ENCODE measurements around the gene SVEP1. TPM values are rescaled to one million over a fixed set of nuclear protein-coding genes. Genes with fewer than 3 reads are reported as not detected.

SVEP1 gene
- total and polyA plus RNA-seq, 4 experiments from 2014 or later, result not detected

GRCh38 chr9:110351009-110351467 is 228.5 kb downstream of the SVEP1 start:
- no peaks in the 10 kb centered on the region for H3K9me3 ChIP-seq (ENCODE audit: control insufficient read depth in 1 of 2, low read length in 2 of 2)
- H3K4me3 ChIP-seq (ENCODE audit: low read length in 2 of 2), result no peak overlapping the region
- intact Hi-C loops (cut with micrococcal nuclease), result no loop called here
- H3K27ac ChIP-seq (ENCODE audit: low read depth, low read length), result no peak overlapping the region
- Mint-ChIP-seq H3K27me3 (peaks cover 0 to 2% of the 10 kb centered on the region in 2 donors), H3K36me3 (no peaks in the 10 kb centered on the region), H3K27ac (no peak overlapping the region), H3K4me1 (peaks cover 0 to 1% (median 0%) of the 10 kb centered on the region in 4 donors), H3K4me3 (no peak overlapping the region), H3K9me3 (peaks cover 0 to 2% (median 0%) of the 10 kb centered on the region in 8 donors)
- no peak for DNase-seq
- POLR2A ChIA-PET (ENCODE audit: partially characterized antibody), result no interaction called here
- H3K4me1 ChIP-seq (ENCODE audit: insufficient read depth, low read length), result no peaks in the 10 kb centered on the region
- H3K36me3 ChIP-seq (ENCODE audit: insufficient read depth, low read length), result no peaks in the 10 kb centered on the region
- no peaks in the 10 kb centered on the region for H3K27me3 ChIP-seq (ENCODE audit: insufficient read depth, low read length)
- CTCF ChIA-PET (ENCODE audit: partially characterized antibody), result no interaction called here

DNA sequence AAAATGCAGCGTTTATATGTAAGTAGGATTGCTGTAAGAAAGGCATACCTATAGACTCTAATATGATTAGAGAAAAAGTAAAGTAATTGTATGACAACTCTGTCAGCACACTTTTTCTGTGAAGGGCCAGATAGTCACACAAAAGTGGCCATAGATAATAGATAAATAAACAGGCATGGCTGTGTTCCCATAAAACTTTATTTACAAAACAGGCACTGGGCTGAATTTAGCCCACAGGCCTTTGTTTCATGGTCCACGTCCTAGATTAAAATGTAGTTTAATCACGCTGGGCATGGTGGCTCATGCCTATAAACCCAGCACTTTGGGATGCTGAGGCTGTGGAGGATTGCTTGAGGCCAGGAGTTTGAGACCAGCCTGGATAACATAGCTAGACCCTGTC is 233.2 kb downstream of the SVEP1 start:
- no peaks in the 10 kb centered on the region for H3K36me3 Mint-ChIP-seq
- H3K27me3 Mint-ChIP-seq, result peaks cover 2 to 4% of the 10 kb centered on the region in 2 donors
- Histone ChIP-seq H3K9me3 (ENCODE audit: control insufficient read depth in 1 of 2, low read length in 2 of 2) (no peaks in the 10 kb centered on the region), H3K27ac (ENCODE audit: low read depth, low read length) (no peak overlapping the region), H3K27me3 (ENCODE audit: insufficient read depth, low read length) (no peaks in the 10 kb centered on the region), H3K4me1 (ENCODE audit: insufficient read depth, low read length) (no peaks in the 10 kb centered on the region), H3K4me3 (ENCODE audit: low read length in 2 of 2) (no peak overlapping the region), H3K36me3 (ENCODE audit: insufficient read depth, low read length) (no peaks in the 10 kb centered on the region)
- intact Hi-C loops (cut with micrococcal nuclease), result no loop called here
- no peak overlapping the region for H3K27ac Mint-ChIP-seq
- ChIA-PET POLR2A (ENCODE audit: partially characterized antibody) (no interaction called here), CTCF (ENCODE audit: partially characterized antibody) (no interaction called here)
- H3K4me1 Mint-ChIP-seq, result no peaks in the 10 kb centered on the region
- peaks cover 0 to 2% (median 0%) of the 10 kb centered on the region in 8 donors for H3K9me3 Mint-ChIP-seq
- H3K4me3 Mint-ChIP-seq, result no peak overlapping the region
- no peak for DNase-seq

DNA sequence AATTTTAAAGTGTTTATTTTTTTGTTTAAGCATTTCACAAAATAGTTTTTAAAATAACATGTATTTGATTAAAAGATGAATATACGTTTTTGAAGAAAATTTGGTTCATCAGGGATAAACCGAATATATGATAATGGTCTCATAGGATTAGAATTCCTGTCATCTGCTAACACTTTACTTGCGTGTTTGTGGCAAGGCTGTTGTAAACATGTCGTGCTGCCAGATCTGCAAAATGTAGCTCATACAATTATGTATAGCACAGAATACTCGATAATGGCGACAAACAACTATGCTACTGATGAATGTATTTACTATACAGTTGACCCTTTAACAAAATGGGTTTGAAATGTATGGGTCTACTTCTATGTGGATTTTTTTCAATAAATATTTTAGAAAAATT is 234.7 kb downstream of the SVEP1 start:
- H3K27ac Mint-ChIP-seq, result no peak overlapping the region
- H3K27ac ChIP-seq (ENCODE audit: low read depth, low read length), result no peak overlapping the region
- H3K9me3 ChIP-seq (ENCODE audit: control insufficient read depth in 1 of 2, low read length in 2 of 2), result no peaks in the 10 kb centered on the region
- ChIA-PET CTCF (ENCODE audit: partially characterized antibody) (no interaction called here), POLR2A (ENCODE audit: partially characterized antibody) (no interaction called here)
- H3K27me3 ChIP-seq (ENCODE audit: insufficient read depth, low read length), result no peaks in the 10 kb centered on the region
- H3K27me3 Mint-ChIP-seq, result peaks cover 2 to 4% of the 10 kb centered on the region in 2 donors
- no peaks in the 10 kb centered on the region for H3K36me3 ChIP-seq (ENCODE audit: insufficient read depth, low read length)
- no peak for DNase-seq
- intact Hi-C loops (cut with micrococcal nuclease), result no loop called here
- H3K4me3 Mint-ChIP-seq, result no peak overlapping the region
- H3K4me1 ChIP-seq (ENCODE audit: insufficient read depth, low read length), result no peaks in the 10 kb centered on the region
- peaks cover 0 to 2% (median 0%) of the 10 kb centered on the region in 8 donors for H3K9me3 Mint-ChIP-seq
- H3K4me3 ChIP-seq (ENCODE audit: low read length in 2 of 2), result no peak overlapping the region
- no peaks in the 10 kb centered on the region for H3K36me3 Mint-ChIP-seq
- H3K4me1 Mint-ChIP-seq, result no peaks in the 10 kb centered on the region

- no peaks in the 10 kb centered on the region for H3K36me3 Mint-ChIP-seq
- no peak overlapping the region for H3K4me3 Mint-ChIP-seq
- no peak overlapping the region for H3K27ac Mint-ChIP-seq
- Histone ChIP-seq H3K9me3 (ENCODE audit: control insufficient read depth in 1 of 2, low read length in 2 of 2) (no peaks in the 10 kb centered on the region), H3K27ac (ENCODE audit: low read depth, low read length) (no peak overlapping the region), H3K27me3 (ENCODE audit: insufficient read depth, low read length) (no peaks in the 10 kb centered on the region), H3K36me3 (ENCODE audit: insufficient read depth, low read length) (no peaks in the 10 kb centered on the region), H3K4me1 (ENCODE audit: insufficient read depth, low read length) (no peaks in the 10 kb centered on the region), H3K4me3 (ENCODE audit: low read length in 2 of 2) (no peak overlapping the region)
- H3K4me1 Mint-ChIP-seq, result no peaks in the 10 kb centered on the region
- H3K27me3 Mint-ChIP-seq, result peaks cover 2% of the 10 kb centered on the region in 2 donors
- intact Hi-C loops (cut with micrococcal nuclease), result no loop called here
- H3K9me3 Mint-ChIP-seq, result no peaks in the 10 kb centered on the region
- no peak for DNase-seq
- CTCF ChIA-PET (ENCODE audit: partially characterized antibody), result no interaction called here
- POLR2A ChIA-PET (ENCODE audit: partially characterized antibody), result no interaction called here
Observed at GRCh38 chr9:110343551-110343950, 236.0 kb downstream of the SVEP1 start.

GRCh38 chr9:110340306-110340705 is 239.2 kb downstream of the SVEP1 start:
- Mint-ChIP-seq H3K27me3 (peaks cover 0 to 3% of the 10 kb centered on the region in 2 donors), H3K4me1 (no peaks in the 10 kb centered on the region), H3K9me3 (no peaks in the 10 kb centered on the region), H3K4me3 (no peak overlapping the region), H3K27ac (no peak overlapping the region), H3K36me3 (no peaks in the 10 kb centered on the region)
- Histone ChIP-seq H3K4me3 (ENCODE audit: low read length in 2 of 2) (no peak overlapping the region), H3K9me3 (ENCODE audit: control insufficient read depth in 1 of 2, low read length in 2 of 2) (no peaks in the 10 kb centered on the region), H3K27ac (ENCODE audit: low read depth, low read length) (no peak overlapping the region), H3K27me3 (ENCODE audit: insufficient read depth, low read length) (no peaks in the 10 kb centered on the region), H3K36me3 (ENCODE audit: insufficient read depth, low read length) (no peaks in the 10 kb centered on the region), H3K4me1 (ENCODE audit: insufficient read depth, low read length) (no peaks in the 10 kb centered on the region)
- POLR2A ChIA-PET (ENCODE audit: partially characterized antibody), result no interaction called here
- CTCF ChIA-PET (ENCODE audit: partially characterized antibody), result no interaction called here
- intact Hi-C loops (cut with micrococcal nuclease), result no loop called here
- no peak for DNase-seq

DNA sequence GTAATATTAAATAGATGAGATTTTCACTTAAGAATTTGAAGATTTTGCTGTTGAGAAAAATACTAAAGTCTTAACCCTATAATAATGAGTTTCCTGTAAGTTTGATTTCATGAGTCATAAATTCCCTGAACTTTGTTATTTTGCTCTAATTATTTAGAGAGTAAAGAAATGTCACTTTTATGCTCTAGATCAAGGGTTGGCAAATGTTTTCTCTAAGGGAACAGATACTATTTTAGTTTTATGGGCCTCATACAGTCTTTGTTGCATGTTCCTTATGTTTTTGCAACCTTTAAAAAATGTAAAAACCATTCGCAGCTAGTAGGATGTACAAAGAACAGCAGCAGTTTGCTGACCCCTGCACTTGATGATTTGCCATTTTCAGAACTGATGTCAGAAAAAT is 241.4 kb downstream of the SVEP1 start:
- no peak overlapping the region for H3K4me3 ChIP-seq (ENCODE audit: low read length in 2 of 2)
- intact Hi-C loops (cut with micrococcal nuclease), result no loop called here
- no peak overlapping the region for H3K4me3 Mint-ChIP-seq
- CTCF ChIA-PET (ENCODE audit: partially characterized antibody), result no interaction called here
- no peaks in the 10 kb centered on the region for H3K27me3 ChIP-seq (ENCODE audit: insufficient read depth, low read length)
- H3K9me3 ChIP-seq (ENCODE audit: control insufficient read depth in 1 of 2, low read length in 2 of 2), result no peaks in the 10 kb centered on the region
- no peaks in the 10 kb centered on the region for H3K4me1 Mint-ChIP-seq
- no peaks in the 10 kb centered on the region for H3K4me1 ChIP-seq (ENCODE audit: insufficient read depth, low read length)
- no peak for DNase-seq
- H3K27ac ChIP-seq (ENCODE audit: low read depth, low read length), result no peak overlapping the region
- no peaks in the 10 kb centered on the region for H3K36me3 Mint-ChIP-seq
- no peaks in the 10 kb centered on the region for H3K36me3 ChIP-seq (ENCODE audit: insufficient read depth, low read length)
- POLR2A ChIA-PET (ENCODE audit: partially characterized antibody), result no interaction called here
- H3K27ac Mint-ChIP-seq, result no peak overlapping the region
- peaks cover 0 to 4% of the 10 kb centered on the region in 2 donors for H3K27me3 Mint-ChIP-seq
- H3K9me3 Mint-ChIP-seq, result no peaks in the 10 kb centered on the region

GRCh38 chr9:110337727-110338126 is 241.8 kb downstream of the SVEP1 start, which contains the start of gene TXNDC8:
Gene TXNDC8 (minus strand): TSS chr9:110337863.
- peaks cover 0 to 4% of the 10 kb centered on the region in 2 donors for H3K27me3 Mint-ChIP-seq
- no peaks in the 10 kb centered on the region for H3K36me3 ChIP-seq (ENCODE audit: insufficient read depth, low read length)
- no peaks in the 10 kb centered on the region for H3K4me1 ChIP-seq (ENCODE audit: insufficient read depth, low read length)
- H3K36me3 Mint-ChIP-seq, result no peaks in the 10 kb centered on the region
- no peak within 1 kb of the TSS for H3K4me3 Mint-ChIP-seq
- H3K4me3 ChIP-seq (ENCODE audit: low read length in 2 of 2), result no peak within 1 kb of the TSS
- ChIA-PET CTCF (ENCODE audit: partially characterized antibody) (no interaction called here), POLR2A (ENCODE audit: partially characterized antibody) (no interaction called here)
- no peaks in the 10 kb centered on the region for H3K27me3 ChIP-seq (ENCODE audit: insufficient read depth, low read length)
- intact Hi-C loops (cut with micrococcal nuclease), result no loop called here
- DNase-seq, result no peak
- H3K9me3 ChIP-seq (ENCODE audit: control insufficient read depth in 1 of 2, low read length in 2 of 2), result no peaks in the 10 kb centered on the region
- no peak within 1 kb of the TSS for H3K27ac ChIP-seq (ENCODE audit: low read depth, low read length)
- no peak within 1 kb of the TSS for H3K27ac Mint-ChIP-seq
- H3K4me1 Mint-ChIP-seq, result no peaks in the 10 kb centered on the region
- H3K9me3 Mint-ChIP-seq, result no peaks in the 10 kb centered on the region

DNA sequence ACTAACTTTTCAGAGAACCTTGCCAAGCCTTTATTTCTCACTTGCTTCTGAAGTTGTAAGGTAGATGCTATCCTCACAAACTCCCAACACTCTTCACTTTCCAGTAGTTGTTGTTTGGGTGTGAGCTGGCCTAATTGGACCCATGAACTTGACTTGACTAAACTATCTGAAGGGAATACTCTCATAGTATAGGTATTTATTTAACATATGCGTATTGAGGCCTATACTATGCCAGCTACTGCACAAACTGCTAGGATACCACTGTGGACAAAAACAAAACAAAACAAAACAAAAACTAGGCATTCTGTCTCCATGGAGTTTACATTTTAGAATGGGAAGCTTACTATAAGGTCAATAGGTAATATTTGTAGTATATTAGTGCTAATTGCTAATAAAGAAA is 243.2 kb downstream of the SVEP1 start:
- Histone ChIP-seq H3K4me1 (ENCODE audit: insufficient read depth, low read length) (no peaks in the 10 kb centered on the region), H3K27me3 (ENCODE audit: insufficient read depth, low read length) (no peaks in the 10 kb centered on the region), H3K36me3 (ENCODE audit: insufficient read depth, low read length) (no peaks in the 10 kb centered on the region), H3K9me3 (ENCODE audit: control insufficient read depth in 1 of 2, low read length in 2 of 2) (no peaks in the 10 kb centered on the region), H3K27ac (ENCODE audit: low read depth, low read length) (no peak overlapping the region), H3K4me3 (ENCODE audit: low read length in 2 of 2) (no peak overlapping the region)
- DNase-seq, result no peak
- Mint-ChIP-seq H3K27ac (no peak overlapping the region), H3K36me3 (no peaks in the 10 kb centered on the region), H3K4me1 (no peaks in the 10 kb centered on the region), H3K27me3 (peaks cover 0 to 3% of the 10 kb centered on the region in 2 donors), H3K4me3 (no peak overlapping the region), H3K9me3 (no peaks in the 10 kb centered on the region)
- CTCF ChIA-PET (ENCODE audit: partially characterized antibody), result no interaction called here
- POLR2A ChIA-PET (ENCODE audit: partially characterized antibody), result no interaction called here
- intact Hi-C loops (cut with micrococcal nuclease), result no loop called here
